Measurements from ENCODE around the gene LAMB1.

LAMB1 gene

GRCh38 chr7:107884066-107884818 is 118.7 kb downstream of the LAMB1 start:
- no peaks in the 10 kb centered on the region for H3K36me3 ChIP-seq (ENCODE audit: low read length)
- H3K79me2 ChIP-seq (ENCODE audit: insufficient read depth, low read length) = no peaks in the 10 kb centered on the region
- TF ChIP-seq CTCF (IDR thresholded peaks at IDR 0.05; ENCODE audit: insufficient read depth, low read length, poor library complexity, severe bottlenecking) = no peak
- TF ChIP-seq EZH2phosphoT487 (conservative IDR thresholded peaks at IDR 0.05; ENCODE audit: low read length) = no peak
- H3K4me2 ChIP-seq (ENCODE audit: low read depth, low read length, poor library complexity, severe bottlenecking) = no peak overlapping the region
- no peaks in the 10 kb centered on the region for H3K9me2 ChIP-seq (replicated peaks; ENCODE audit: insufficient read depth, low read length)
- no peak overlapping the region for H3K27ac ChIP-seq (ENCODE audit: low read depth, low read length)
- no peak overlapping the region for H3K9ac ChIP-seq (ENCODE audit: low read length)
- H3F3A ChIP-seq (ENCODE audit: insufficient read depth) = no peaks in the 10 kb centered on the region
- no peaks in the 10 kb centered on the region for H3K27me3 ChIP-seq (ENCODE audit: low read length)
- no peaks in the 10 kb centered on the region for H3K9me3 ChIP-seq (ENCODE audit: insufficient read depth, low read length)
- H2AFZ ChIP-seq (ENCODE audit: low read depth, low read length, severe bottlenecking) = no peak overlapping the region
- H3K4me3 ChIP-seq (ENCODE audit: insufficient read depth, low read length, poor library complexity, severe bottlenecking) = no peak overlapping the region
- H4K20me1 ChIP-seq (ENCODE audit: low read depth, low read length) = no peaks in the 10 kb centered on the region

- H3K36me3 ChIP-seq (ENCODE audit: low read length) = no peaks in the 10 kb centered on the region
- H3K9me2 ChIP-seq (replicated peaks; ENCODE audit: insufficient read depth, low read length) = no peaks in the 10 kb centered on the region
- no peaks in the 10 kb centered on the region for H3K79me2 ChIP-seq (ENCODE audit: insufficient read depth, low read length)
- TF ChIP-seq EZH2phosphoT487 (conservative IDR thresholded peaks at IDR 0.05; ENCODE audit: low read length) = no peak
- H3F3A ChIP-seq (ENCODE audit: insufficient read depth) = no peaks in the 10 kb centered on the region
- no peak overlapping the region for H3K4me3 ChIP-seq (ENCODE audit: insufficient read depth, low read length, poor library complexity, severe bottlenecking)
- no peak overlapping the region for H2AFZ ChIP-seq (ENCODE audit: low read depth, low read length, severe bottlenecking)
- no peak overlapping the region for H3K4me2 ChIP-seq (ENCODE audit: low read depth, low read length, poor library complexity, severe bottlenecking)
- H3K27ac ChIP-seq (ENCODE audit: low read depth, low read length) = no peak overlapping the region
- H3K9ac ChIP-seq (ENCODE audit: low read length) = no peak overlapping the region
- no peaks in the 10 kb centered on the region for H3K27me3 ChIP-seq (ENCODE audit: low read length)
- no peaks in the 10 kb centered on the region for H3K9me3 ChIP-seq (ENCODE audit: insufficient read depth, low read length)
- no peaks in the 10 kb centered on the region for H4K20me1 ChIP-seq (ENCODE audit: low read depth, low read length)
Measured at GRCh38 chr7:107882766-107883165, 120.2 kb downstream of the LAMB1 start.

GRCh38 chr7:107879400-107880035 is 123.4 kb downstream of the LAMB1 start:
- TF ChIP-seq EZH2phosphoT487 (conservative IDR thresholded peaks at IDR 0.05; ENCODE audit: low read length) (no peak), CTCF (IDR thresholded peaks at IDR 0.05; ENCODE audit: insufficient read depth, low read length, poor library complexity, severe bottlenecking) (peak; percentile 89)
- no peak overlapping the region for H3K27ac ChIP-seq (ENCODE audit: low read depth, low read length)
- H3K9me3 ChIP-seq (ENCODE audit: insufficient read depth, low read length) = no peaks in the 10 kb centered on the region
- 0 out of 2 replicates have a peak, but pooled peaks cover 4% of the 10 kb centered on the region for H3F3A ChIP-seq (ENCODE audit: insufficient read depth)
- H3K27me3 ChIP-seq (ENCODE audit: low read length) = no peaks in the 10 kb centered on the region
- no peaks in the 10 kb centered on the region for H4K20me1 ChIP-seq (ENCODE audit: low read depth, low read length)
- H3K4me2 ChIP-seq (ENCODE audit: low read depth, low read length, poor library complexity, severe bottlenecking) = no peak overlapping the region
- no peak overlapping the region for H2AFZ ChIP-seq (ENCODE audit: low read depth, low read length, severe bottlenecking)
- H3K4me3 ChIP-seq (ENCODE audit: insufficient read depth, low read length, poor library complexity, severe bottlenecking) = no peak overlapping the region
- H3K9me2 ChIP-seq (replicated peaks; ENCODE audit: insufficient read depth, low read length) = no peaks in the 10 kb centered on the region
- H3K36me3 ChIP-seq (ENCODE audit: low read length) = no peaks in the 10 kb centered on the region
- H3K9ac ChIP-seq (ENCODE audit: low read length) = no peak overlapping the region
- no peaks in the 10 kb centered on the region for H3K79me2 ChIP-seq (ENCODE audit: insufficient read depth, low read length)

GRCh38 chr7:107878636-107879035 is 124.3 kb downstream of the LAMB1 start:
- no peak overlapping the region for H2AFZ ChIP-seq (ENCODE audit: low read depth, low read length, severe bottlenecking)
- H3K27me3 ChIP-seq (ENCODE audit: low read length) = no peaks in the 10 kb centered on the region
- H3K4me2 ChIP-seq (ENCODE audit: low read depth, low read length, poor library complexity, severe bottlenecking) = no peak overlapping the region
- TF ChIP-seq EZH2phosphoT487 (conservative IDR thresholded peaks at IDR 0.05; ENCODE audit: low read length) = no peak
- no peak for TF ChIP-seq CTCF (IDR thresholded peaks at IDR 0.05; ENCODE audit: insufficient read depth, low read length, poor library complexity, severe bottlenecking)
- H3K79me2 ChIP-seq (ENCODE audit: insufficient read depth, low read length) = no peaks in the 10 kb centered on the region
- no peak overlapping the region for H3K4me3 ChIP-seq (ENCODE audit: insufficient read depth, low read length, poor library complexity, severe bottlenecking)
- no peaks in the 10 kb centered on the region for H3K36me3 ChIP-seq (ENCODE audit: low read length)
- no peaks in the 10 kb centered on the region for H3K9me3 ChIP-seq (ENCODE audit: insufficient read depth, low read length)
- no peak overlapping the region for H3K27ac ChIP-seq (ENCODE audit: low read depth, low read length)
- H3K9ac ChIP-seq (ENCODE audit: low read length) = no peak overlapping the region
- H3F3A ChIP-seq (ENCODE audit: insufficient read depth) = 0 out of 2 replicates have a peak, but pooled peaks cover 4% of the 10 kb centered on the region
- H4K20me1 ChIP-seq (ENCODE audit: low read depth, low read length) = no peaks in the 10 kb centered on the region
- H3K9me2 ChIP-seq (replicated peaks; ENCODE audit: insufficient read depth, low read length) = no peaks in the 10 kb centered on the region
